B cell (primary cell): Measurements from ENCODE around the gene RASA3.

Source experiments
- CTCF ChIP-seq: fragments of 200-600 bp; IDR thresholded peaks from one replicate; pipeline ENCODE4 v1.8.0; 2022; ENCODE audit warnings: antibody characterized with exemption, mild to moderate bottlenecking
- EZH2 ChIP-seq: IDR thresholded peaks from 2 replicates; pipeline ENCODE4 v1.6.1; 2012; ENCODE audit warnings: borderline replicate concordance, low read depth, mild to moderate bottlenecking, moderate library complexity, low read length; ENCODE audit not compliant: insufficient read depth, poor library complexity, severe bottlenecking

GRCh38 chr13:114002771-114003321 lies 129.6 kb downstream of the RASA3 start:
- TF ChIP-seq CTCF (no peak), EZH2 (no peak)
